Measurements from ENCODE around the gene PHLPP1. TPM values are rescaled to one million over a fixed set of nuclear protein-coding genes. Genes with fewer than 3 reads are reported as not detected.
A peak's percentile ranks its signal among the peaks of the same experiment; 100 is the strongest.

Gene PHLPP1
- total RNA-seq, 1 donor: 19.1 TPM

- peak; percentile 26 to 34 (median 34) for DNase-seq (ENCODE audit: low read depth in 2 of 3, low spot score in 2 of 3)
These were observed 2.0 kb downstream of the PHLPP1 start for GRCh38 chr18:62717169-62717924.

DNA sequence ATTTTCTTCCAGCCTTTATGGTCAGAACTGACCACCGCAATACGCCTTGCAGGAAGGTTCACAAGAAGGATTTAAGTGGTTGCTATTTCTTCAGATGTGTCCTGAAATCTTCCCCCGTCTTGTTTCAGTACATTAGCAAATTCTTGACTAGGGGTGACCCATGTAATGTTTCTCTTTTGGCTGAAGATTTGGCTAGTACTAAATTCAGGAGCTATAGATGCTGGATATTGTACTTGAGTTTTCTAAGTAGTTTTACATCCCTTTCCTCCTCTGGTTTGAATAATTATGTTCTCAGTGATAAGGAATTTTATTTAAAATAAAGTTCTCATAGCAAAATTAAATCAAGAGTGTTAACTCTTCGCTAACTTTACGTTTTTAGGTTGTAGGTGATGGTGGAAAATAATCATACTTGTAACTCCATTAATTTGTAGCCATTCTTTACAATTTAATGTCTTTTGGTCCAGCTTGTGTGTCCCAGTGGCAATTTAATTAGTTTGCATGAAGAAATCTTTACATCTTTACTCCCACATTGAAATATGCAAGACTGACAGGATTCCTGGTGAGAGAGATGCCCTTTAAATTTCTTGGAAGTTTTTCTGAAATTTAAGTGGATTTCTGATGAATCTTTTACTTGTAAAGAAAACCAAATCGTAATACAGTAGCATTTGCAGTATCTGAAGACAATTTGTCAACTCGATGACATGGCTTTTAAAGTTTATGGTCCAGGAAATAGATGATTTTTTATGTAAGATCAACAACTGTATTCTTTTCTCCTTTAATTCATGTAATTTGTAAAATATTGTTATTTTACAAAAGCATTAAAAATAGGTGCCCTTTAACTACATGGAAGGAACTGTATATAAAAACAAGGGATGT is 2.8 kb downstream of the PHLPP1 start:
- DNase-seq (ENCODE audit: low read depth in 2 of 3, low spot score in 2 of 3): no peak

DNA sequence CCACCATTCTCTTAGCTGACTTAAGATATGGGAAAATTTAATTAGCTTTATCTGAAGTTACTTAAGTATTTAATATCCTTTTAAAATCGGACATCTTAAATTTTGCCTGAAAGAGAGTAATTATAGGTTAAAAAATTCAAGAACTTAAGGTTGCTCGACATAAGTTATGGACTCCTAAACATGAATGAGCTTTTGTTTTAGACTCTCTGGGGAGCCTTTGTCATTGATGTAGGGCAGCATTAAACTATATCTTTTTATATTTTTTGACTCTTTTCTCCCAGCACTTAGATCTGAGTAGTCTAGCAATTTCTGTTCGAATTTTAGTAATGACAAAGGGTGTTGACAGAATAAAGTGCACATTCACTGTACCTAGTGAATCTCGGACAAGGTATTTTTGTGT is 4.7 kb downstream of the PHLPP1 start:
- DNase-seq (ENCODE audit: low read depth in 2 of 3, low spot score in 2 of 3): no peak

DNA sequence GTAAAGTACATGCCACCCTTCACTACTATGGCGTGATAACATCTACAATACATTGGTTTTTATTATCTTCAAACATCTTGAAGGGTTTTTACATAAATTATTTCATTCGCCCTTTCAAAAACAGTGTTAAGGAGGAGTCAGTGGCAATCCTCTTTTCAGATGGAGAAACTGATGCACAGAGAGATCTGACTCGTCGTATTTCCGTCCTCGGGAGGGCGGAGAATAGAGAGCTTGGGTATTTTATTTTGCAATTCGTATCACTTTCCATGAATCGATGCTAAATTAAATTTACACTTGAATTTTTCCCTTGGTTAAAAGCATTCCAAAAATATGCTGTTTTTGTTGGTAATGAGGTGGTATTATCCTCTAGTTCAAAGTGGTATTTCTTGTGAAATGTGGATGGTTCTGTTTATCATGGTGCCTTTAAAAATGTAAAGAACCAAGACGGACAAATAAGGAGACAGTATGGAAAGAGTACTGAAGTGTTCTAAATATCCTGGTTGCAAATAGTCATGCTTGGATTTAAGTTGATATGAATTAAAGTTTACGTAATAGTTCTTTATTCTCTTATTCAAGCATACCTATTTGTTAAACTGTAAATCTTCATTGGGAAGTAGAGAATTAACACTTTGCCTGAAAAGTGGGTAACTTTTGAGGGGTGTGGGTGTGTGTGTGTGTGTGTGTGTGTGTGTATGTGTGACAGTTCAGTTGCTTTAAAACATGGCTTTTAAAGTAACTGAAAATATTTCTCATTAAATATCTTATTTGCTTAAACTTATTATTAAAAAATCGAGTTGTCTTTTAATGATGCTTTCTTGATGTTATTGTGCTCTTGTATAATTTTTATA is 5.6 kb downstream of the PHLPP1 start:
- DNase-seq (ENCODE audit: low read depth in 2 of 3, low spot score in 2 of 3): no peak

- DNase-seq (ENCODE audit: low read depth in 2 of 3, low spot score in 2 of 3): no peak
These were observed 6.8 kb downstream of the PHLPP1 start for GRCh38 chr18:62721839-62722795.

GRCh38 chr18:62723666-62724281 is 8.4 kb downstream of the PHLPP1 start:
- no peak for DNase-seq (ENCODE audit: low read depth in 2 of 3, low spot score in 2 of 3)

DNA sequence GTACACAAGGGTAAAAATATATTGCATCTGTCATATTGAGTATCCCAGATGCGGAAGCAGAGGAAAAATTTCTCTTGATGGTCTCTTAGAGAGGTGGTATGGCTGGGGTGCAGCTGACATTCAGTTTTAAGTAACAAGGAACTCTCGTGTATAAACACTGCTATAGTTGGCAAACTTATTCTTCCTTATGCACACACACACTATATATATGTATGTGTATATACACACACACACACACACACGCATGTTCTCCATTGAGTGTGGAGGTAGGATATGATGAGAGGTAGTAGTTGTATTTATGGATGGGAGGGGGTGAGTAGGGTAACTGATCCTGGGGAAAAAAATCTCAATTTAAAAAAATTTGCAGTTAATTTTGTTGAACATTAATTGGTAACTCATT is 10.6 kb downstream of the PHLPP1 start:
- no peak for DNase-seq (ENCODE audit: low read depth in 2 of 3, low spot score in 2 of 3)

DNA sequence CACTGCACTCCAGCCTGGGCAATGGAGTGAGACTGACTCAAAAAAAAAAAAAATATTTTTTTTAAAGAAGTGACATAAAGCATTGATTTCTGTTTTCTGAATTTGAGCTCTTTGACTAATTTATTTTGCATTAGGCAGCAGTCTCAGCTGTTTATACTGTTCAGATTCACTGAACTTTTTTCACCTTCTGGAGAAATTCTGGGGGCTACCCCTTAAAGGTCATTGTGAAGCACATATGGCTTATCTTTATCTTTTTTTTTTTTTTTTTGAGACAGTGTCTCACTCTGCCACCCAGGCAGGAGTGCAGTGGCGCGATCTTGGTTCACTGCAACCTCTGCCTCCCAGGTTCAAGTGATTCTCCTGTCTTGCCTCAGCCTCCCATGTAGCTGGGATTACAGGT is 12.9 kb downstream of the PHLPP1 start:
- DNase-seq (ENCODE audit: low read depth in 2 of 3, low spot score in 2 of 3): no peak

GRCh38 chr18:62729487-62730386 is 14.4 kb downstream of the PHLPP1 start:
- DNase-seq (ENCODE audit: low read depth in 2 of 3, low spot score in 2 of 3): no peak

DNA sequence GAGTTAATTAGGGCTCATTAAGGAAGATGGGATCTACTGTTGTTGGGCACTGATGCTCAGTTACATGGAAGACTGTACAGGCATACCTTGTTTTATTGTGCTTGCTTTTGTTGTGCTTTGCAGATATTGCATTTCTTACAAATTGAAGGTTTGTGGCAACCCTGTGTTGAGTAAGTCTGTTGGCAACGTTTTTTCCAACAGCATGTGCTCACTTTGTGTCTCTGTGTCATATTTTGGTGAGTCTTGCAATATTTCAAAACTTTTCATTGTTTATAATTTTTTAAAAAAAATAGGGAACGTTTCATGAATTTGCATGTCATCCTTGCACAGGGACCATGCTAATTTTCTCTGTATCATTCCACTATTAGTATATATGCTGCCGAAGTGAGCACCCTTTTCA is 15.6 kb downstream of the PHLPP1 start:
- DNase-seq (ENCODE audit: low read depth in 2 of 3, low spot score in 2 of 3): no peak

DNA sequence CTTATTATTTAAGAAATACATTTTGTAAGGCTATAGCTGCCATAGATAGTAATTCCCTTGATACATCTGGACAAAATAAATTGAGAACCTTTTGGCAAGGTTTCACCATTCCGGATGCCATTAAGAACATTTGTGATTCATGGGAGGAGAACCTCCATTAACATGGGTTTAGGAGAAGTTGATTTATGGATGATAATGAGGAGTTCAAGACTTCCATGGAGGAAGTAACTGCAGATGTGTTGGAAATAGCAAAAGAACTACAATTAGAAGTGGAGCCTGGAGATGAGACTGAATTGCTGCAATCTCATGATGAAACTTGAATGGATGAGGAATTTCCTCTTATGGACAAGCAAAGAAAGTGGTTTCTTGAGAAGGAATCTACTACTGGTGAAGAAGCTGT is 17.3 kb downstream of the PHLPP1 start:
- DNase-seq (ENCODE audit: low read depth in 2 of 3, low spot score in 2 of 3): no peak

GRCh38 chr18:62734290-62734689 is 18.9 kb downstream of the PHLPP1 start:
- DNase-seq (ENCODE audit: low read depth in 2 of 3, low spot score in 2 of 3): no peak

DNA sequence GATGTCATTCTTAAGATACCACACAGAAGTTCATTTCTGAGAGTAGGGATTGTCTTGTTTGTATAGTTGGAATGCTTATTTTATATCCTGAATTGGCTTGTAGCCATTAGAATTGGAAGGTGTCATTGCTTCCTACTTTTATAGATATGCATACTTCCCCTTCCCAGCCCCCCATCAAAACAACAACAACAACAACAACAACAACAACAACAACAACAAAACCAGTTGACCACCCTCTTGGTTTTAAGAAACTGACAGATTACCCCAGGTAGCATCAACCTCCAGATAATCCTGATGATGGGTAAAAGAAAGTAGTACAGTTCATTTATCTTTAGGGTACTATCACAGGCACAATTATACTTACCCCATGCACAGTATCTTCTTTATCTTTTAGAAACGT is 20.0 kb downstream of the PHLPP1 start:
- no peak for DNase-seq (ENCODE audit: low read depth in 2 of 3, low spot score in 2 of 3)

DNA sequence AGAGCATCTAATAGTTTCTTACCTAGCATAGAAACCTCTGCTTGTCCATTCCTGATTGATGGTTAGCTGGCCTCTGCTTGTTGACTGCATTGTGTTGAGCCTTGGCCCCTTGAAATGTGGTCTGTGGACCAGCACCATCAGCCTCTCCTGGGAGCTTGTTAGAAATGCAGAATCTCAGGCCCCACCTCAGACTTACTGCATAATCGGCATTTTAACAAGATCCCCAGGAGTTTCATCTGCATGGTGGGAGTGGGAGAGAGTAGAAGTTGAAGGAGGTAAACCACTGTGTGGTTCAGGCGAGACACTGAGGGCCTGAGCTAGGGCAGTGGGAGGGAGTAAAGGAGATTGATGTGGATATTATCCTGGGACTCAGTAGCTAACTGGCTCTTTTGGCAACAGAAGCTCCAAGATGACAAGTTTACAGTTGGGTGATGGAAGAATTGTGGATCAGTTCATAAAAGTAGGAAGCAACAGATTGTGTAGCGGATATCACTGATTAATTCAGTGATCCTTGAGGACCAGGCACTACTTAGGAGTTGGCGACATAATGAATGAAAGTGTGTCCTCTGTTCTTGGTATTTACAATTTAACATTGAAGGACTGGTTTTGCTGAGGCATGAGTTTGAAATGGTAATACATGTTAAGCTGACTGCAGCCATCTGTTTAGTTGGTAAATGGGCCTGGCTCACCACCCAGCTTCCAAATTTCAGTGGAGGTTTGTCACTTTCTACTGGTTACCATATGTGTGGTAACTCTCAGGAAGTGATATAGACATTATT is 20.9 kb downstream of the PHLPP1 start:
- DNase-seq (ENCODE audit: low read depth in 2 of 3, low spot score in 2 of 3): no peak

DNA sequence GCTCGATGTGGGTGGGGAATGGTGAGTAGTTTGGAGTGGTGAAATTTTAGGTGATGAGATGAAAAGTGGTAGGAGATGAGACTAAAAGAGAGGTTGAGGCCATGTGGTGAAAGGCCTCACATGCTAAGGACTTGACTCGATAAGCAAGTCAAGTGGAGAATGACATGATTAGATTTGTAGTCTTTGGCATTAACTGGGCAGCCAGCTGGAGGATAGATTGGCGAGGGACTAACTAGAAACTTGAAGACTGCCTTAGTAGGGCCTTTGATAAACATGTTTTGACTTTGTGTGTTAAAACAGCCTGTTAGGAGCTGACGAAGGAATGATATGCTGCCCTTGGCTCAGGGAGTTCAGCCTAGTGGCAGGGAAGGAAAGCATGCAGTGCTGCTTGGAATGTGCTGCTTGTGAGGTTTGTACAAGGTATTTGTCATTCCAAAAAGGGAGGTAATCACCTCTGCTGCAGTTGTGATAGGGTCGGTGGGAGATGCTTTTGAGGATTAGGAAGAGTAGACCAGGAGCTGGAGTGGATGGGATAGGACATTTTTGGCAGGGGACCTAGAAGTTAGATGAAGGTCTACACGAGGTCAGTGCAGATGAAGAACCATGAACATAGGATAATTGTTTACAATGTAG is 22.0 kb downstream of the PHLPP1 start:
- DNase-seq (ENCODE audit: low read depth in 2 of 3, low spot score in 2 of 3): no peak

DNA sequence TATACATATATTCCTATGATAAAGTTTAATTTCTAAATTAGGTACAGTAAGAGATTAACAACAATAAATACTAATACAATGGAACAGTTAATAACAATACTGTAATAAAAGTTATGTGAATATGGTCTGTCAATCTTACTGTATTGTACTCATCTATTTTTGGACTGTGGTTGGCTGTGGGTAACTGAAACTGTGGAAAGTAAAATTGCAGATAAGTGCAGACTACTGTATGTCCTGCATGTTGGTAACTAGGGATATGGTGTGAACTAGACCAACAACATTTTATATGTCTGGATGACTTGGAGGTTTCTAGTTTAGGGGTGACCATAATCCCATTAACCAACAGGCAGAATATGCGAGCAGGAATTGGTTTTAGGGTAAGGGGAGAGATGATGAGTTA is 23.3 kb downstream of the PHLPP1 start:
- no peak for DNase-seq (ENCODE audit: low read depth in 2 of 3, low spot score in 2 of 3)

DNA sequence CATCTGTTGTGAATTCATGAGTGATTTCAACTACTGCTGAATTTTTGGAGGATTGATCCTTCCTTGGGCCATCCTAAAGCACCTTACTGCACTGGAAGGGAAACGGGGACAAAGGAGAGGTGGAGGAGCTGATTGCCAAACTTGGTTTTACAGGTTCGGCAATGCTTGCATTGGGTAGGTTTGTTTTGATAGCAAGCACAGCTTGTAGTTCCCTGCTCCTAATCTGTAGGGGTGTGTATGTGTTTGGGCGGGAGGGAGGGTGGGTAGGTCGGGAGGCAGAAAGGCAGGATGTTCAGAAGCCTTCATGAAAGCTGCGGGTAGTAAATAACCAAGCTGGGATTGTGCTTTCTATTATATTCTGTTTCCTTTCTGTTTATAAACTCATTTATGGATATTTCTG is 24.6 kb downstream of the PHLPP1 start:
- no peak for DNase-seq (ENCODE audit: low read depth in 2 of 3, low spot score in 2 of 3)
